NCI-H2227 (cell line): Measurements from ENCODE around the gene MPRIP.

Source experiments
- DNase-seq: peaks from one replicate; lab custom pipeline; 2025; ENCODE audit not compliant: unreplicated experiment; lab: John Stamatoyannopoulos, UW

Gene MPRIP

DNA sequence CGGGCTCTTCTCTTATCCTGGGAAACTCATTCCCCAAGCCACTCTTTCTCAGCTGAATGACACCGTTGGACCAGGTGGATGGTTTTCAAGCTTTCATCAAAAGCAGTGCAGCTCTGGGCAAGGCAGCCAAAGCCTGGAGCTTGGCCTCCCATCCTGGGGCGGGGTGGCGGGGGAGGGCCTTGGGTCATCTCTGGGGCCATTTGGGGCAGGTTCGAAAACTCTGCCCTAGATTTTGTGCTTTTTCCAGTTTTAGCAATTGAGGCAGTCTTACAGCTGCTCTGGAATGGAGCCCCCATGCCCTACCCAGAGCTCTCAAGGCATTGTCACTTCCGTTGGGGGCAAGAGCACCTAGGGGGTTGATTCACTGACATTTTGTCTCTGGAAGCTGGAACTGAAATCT, 9.1 kb downstream of the MPRIP start:
- DNase-seq: no peak

DNA sequence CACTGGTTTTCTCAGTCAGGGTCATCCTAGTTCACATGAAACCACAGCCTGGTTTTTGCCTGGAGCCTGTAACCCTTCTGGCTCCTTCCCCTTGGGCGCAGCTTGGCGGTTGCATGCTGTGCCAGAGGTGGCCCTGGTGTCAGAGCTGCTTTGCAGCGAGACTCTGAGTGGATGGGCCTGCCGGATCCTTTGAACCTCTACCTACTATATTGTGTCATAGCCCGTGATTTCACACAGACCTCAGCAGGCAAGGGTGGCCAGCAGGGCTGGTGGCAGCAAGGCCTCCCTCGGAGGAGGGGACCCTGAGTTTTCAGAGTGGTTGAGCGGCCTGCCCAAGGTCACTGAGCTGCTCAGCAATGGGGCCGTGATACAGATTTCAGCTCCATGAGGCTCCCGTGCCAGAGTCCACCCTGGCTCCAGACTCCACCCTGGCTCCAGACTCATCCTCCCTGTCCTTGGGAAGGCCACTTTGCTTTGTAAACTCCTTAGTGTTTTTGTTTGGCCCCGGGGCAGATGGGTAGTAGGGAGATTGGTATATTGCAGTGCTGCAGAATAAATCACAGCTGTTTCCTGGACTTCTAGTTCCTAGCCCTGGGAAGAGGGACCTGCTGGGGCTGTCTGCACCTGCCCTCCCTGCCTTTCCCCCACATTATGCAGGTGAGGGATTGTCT, 9.7 kb downstream of the MPRIP start:
- DNase-seq: no peak

DNA sequence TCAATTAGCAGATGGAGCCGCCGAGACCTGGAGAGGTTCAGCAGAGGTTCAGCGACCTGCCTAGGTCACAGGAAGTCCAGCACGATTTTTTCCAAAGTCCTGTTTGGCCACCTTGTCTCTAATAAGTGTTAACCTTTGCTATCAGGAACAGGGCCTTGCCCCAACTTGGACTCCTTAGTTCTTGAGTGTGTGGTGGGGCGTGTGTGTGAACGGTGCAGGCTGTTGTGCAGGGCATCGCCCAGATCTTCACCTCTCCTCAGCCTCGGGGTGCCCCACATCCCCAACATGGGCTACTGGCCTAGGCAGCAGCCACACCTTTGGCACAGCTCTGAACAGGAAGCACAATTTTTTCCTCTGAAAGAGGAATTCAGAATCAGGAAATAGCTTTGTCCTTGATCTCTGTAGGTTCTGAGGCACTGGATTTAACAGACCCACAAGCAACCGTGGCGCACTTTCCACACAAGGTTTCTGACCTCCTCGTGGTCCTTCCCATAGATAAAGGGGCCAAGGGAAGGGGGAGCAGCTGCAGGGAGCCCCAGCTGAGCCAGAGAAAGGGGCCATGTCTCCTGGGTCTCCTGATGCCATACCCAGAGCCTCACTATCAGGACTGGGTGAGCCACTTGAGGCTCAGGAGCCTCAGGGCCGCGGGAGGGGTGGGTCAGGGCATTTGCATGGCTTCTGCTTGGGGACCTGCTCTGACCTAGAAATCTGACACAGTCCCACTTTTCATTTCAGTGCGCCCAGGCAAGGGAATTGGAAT, 10.4 kb downstream of the MPRIP start:
- DNase-seq: no peak

DNA sequence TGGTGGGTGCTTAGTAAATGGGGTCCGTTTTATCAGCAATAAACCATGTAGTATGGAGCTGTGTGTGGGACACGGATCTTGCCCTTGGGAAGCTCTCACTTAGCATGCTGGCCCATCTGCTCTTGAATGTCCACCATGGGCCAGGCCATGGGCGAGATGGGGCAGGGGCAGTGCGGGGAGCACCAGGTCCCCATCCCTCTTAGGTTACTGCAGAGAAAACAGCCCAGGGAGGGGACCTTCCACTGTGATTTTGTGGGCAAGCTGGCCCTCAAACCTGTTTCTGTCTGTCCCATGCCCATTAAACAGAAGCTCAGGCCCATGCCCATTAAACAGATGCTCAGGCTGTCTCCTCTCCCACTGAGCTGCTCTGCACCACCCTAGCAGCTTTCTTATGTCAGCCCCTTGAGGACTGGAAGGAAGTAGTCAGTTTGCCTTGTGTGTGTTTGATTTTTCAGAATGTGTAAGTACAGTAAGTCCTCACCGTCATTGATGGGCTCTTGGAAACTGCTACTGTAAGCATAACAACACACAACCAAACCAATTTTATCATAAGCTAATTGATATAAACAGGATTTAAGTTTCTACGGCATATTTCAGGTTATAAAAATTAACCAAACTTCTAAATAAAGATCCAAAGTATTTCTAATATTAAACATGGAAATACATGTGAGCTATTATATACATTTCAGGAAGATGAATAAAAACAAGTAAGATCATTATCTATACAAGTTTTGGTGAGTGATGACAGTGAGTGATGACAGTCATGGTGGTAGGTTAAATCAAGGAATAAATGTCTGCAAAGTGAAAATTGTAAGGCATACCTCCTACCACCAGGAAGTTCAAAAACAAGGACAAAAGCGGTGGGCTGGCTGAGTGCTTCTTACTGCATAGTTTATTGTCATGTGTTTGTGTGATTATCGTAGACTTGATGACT, 11.5 kb downstream of the MPRIP start:
- no peak for DNase-seq

DNA sequence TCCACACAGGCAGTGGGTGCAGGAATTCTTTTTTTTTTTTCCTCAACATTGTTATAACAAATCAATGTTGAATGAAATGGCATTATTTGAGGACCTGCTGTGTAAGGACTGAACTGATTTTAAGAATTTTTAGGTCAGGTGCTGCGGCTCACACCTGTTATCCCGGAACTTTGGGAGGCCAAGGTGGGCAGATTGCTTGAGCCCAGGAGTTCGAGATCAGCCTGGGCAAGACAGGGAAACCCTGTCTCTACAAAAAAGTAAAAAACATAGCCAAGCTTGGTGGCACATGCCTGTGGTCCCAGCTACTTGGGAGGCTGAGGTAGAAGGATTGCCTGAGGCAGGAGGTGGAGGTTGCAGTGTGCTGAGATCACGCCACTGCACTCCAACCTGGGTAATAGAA, 12.4 kb downstream of the MPRIP start:
- DNase-seq: no peak

DNA sequence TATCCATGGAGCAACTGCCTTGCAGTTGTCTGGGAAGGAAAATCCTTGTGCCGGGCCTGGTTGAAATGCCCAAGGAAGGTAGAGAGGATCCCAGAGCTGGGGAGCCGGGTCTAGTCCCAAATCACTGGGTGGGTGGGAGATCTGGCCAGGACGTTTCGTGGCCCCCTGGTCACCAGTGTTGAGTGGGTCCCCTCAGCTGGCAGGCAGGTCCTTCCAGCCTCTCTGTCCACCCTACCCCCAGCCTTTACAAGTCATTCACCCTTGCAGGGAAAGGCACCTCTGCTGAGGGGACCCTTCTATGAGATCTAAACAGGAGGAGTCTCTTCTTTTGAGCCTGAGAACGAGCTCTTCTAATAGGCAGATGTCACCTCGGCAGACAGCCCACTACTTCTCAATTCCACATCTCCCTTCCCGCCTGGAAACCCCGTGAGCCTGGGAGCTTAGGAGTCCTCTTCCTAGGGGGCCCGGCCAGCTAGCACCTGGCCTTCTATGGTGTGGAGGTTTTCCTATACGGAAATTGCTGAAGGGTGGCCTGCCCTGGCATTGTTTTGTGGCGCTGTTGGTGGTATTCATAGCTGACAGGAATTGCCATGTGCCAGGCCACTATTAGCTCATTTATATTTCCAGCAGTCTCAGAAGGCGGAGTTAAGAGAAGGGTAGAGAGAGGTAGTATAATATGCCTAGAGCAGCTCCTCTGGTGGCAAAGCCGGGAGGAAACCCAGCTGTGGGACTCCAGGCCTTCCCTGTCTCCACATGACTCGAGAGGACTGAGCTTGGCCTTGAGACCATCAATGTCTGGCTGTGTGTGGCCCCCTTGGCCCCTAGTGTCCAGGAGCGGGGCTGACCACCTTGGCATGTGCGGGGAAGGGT, 13.3 kb downstream of the MPRIP start:
- DNase-seq: no peak

DNA sequence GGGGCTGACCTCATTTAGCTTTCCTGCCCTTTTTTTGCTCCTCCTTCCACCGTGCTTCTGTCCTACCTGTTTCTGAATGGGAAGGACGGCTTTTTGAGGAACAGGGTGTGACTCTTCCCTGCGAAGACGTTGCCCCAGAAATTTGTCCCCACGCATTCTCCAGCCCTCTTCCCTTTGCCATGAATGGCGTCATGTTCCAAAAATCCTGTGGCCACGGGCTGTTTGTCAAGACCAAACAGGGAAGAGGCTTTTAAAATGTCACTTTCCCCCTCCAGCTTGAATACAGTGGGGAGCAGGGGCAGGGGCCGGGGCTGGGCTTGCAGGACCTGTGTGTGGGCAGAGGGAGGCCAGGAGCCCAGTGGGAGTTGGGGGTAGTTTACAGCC, 13.9 kb downstream of the MPRIP start:
- DNase-seq: no peak

DNA sequence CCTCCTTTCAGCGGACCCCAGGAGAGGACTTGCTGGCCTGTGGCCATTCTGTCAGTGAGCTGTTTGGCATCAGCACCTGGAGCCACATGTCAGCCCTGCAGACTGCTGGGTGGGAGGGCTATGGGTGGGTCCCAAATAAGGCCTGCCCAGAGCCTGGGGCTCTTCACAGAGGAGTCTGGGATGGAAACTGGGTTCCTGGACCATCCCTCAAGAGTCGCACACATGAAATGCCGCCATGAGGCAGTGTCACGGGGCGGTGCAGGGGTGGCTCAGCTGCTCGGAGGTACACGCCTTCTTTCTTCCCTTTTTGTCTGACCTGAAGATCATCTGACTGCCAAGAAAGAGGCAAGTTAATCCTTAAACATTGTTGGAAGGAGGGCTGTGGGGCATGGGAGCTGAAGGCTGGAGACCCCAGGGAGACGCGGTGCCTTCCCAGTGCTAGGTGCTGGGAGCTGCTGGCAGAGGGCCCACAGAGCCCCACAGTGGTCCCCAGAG, 14.8 kb downstream of the MPRIP start:
- DNase-seq: no peak

DNA sequence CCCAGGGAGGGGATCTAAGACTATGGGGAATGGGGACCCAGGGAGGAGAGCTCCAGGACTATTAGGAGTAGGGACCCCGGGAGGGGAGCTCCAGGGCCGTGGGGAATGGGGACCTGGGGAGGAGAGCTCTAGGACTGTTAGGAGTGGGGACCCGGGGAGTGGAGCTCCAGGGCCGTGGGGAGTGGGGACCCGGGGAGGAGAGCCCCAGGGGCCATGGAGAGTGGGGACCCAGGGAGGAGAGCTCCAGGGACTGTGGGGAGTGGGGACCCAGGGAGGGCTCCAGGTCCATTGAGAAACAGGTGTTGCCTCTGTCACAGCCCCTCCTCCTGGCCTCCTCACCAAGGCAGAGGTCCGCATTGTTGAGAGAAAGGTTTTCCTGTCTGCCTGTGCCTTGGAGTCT, 16.0 kb downstream of the MPRIP start:
- no peak for DNase-seq

DNA sequence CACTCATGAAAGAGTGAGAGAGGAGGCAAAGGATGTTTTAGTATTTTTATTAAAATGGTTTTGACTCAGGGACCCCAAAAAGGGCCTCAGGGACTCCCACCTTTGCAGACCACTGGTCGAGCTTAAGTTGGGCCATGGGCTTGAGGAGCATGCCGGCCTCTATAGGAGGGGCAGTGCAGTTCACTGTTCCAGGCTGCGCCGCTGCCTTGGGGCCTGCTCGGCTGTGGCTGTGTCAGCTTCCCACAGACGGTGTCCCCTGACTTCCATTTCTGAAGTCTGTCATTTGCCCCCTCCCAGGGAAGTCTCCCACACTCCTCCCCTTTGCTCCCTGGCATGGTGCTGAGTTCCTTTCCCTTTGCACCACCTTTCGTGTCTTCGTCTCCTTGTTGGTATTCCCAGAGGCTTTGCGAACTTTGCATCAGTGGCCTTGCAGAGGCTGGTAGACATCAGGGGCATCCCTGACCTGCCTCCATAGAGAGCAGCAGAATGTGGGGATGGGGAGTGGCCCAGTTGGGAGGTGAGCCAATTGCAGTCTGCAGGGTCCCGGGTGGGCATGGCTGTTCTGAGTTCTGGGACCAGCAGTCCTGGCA, 17.1 kb downstream of the MPRIP start:
- no peak for DNase-seq

DNA sequence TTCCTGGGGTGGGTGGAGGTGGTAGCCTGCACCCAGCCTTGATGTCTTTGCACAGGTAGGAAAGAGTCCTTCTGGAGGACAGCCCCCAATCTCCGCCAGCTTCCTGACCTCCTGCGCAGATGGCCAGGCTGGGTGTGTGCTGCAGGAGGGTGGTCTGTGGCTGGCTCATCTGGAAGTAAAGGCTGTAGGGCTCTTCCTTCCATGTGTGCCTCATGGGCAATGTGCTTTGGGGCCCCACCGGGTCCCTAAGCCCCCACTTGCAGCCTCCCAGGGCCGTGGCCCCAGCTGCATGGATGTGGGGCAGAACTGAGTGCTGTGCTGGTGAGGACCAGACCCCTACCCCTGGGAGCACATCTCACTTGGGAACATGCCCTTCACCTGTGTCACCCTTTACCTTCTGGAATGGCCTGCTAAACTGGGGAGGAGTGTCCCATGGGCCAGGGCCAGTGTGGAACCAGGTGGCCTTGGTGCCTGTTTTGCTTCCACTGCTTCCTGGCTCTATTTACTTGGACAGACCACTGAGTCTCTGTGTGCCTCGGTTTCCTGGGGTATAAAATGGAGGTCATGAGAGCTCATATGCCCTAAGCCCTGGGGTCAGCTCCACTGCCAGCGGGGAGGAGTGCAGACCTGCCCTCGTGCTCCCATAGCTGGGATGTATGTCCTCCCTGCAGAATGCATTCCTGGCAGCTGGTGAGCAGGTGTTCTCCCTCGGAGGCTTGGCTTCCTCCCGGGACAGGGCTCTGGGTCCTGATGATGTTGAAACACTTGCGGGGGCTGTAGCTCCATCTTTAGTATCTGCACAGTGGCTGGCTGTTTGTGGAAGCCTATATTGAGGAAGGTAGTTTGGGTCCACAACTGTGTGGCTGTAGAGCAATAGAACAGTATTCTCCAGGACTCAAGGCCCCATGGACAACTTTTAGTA, 18.0 kb downstream of the MPRIP start:
- DNase-seq: no peak

DNA sequence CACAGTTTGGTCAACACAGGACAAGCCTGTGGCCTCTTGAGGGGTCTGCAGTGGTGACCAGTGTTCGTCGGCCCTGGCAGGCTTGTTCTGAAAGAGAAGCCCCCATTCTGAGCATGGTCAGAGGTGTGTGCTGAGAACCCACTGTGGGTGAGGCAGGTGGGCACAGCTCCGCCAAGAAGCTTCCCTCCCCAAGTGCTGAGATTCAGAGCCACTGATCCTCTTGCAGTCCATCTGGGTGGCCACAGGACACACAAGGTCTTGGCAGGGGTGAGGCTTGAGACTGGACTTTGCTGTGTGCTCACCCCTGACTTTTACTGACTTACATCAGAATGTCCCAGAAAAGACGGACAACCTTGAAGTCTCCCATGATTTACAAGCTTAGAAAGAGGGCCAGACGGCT, 18.7 kb downstream of the MPRIP start:
- no peak for DNase-seq

DNA sequence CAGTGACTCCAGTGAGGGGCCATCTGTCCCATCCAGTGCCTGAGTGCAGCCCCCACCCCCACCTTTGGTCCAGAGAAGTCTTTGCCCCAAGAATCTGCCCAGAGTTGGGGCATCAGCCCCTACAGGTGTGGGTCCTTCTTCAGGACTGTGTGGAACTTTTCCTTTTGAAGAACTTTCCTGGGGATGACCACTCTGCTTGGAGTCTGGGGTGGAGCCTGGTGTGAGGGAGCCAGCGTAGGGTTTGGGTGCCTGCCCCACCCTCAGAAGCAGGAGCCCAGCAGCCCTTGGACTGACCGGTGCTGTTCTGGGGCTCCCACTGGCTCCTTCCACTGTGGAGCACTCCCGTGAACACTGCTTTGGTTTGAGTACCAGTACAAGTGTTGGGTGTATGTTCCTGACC, 19.3 kb downstream of the MPRIP start:
- DNase-seq: no peak

DNA sequence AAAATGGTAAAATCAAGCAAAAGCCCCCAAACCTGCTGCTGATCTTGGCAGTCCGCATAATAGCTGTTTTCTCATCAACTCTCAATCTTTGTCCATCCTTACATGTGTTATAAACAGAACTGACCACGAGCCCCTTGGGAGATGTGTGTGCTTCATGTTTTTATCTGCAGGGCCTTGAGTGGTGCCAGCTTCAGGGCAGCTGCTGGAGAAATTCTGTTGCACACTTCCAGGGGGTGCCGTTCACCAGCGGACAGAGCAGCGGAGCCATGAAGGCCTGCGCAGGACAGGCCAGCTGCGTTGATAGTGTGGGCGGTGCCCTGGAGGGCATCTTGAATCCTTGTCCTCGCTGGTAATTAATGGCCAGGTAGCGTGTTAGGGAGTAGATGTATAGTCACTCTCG, 20.1 kb downstream of the MPRIP start:
- DNase-seq: no peak

DNA sequence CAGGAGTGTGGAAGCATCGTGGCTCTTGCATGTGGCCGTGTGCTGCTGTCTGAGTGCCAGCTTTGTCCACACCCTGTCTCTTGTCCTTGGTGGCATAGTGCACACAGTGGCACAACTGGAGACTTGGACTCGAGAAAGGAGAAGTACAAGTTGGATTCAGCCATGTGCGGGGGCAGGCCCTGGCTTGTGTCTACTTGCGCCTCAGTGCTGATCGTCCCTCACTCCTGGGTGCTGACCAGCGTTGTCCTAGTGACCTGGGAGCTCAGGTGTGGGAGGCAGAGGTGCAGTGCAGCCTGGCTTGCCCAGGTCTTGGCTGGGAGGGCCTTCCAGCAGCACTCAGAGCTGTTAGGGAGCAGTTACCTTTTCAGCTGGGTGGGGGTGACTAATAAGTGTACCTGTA, 20.6 kb downstream of the MPRIP start:
- no peak for DNase-seq

DNA sequence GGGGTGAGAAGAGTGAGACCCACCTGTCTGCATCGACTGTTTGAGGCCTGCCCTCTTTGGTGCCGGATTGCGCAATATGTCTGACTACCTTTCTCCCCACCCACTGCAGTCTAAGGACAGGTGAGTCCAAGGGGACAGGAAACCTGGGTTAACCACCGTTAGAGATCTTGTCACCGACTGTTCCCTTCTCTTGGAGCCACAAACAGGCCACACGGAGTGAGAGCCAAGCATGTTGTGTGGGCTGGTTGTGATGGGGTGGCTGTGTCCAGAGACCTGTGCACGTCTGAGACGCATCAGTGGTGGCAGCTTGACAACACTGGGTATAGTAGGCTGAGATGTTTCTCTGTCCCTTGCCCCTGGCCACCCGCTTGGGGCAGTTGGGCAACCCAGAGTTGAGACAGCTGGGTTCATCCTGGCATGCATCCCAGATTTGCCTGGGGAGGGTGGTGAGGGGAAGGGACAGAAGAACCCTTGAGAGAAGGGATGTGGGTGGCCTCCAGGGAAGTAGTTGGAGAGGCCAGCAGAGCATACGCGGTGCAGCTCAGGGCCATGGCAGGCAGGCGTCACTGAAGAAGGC, 21.4 kb downstream of the MPRIP start:
- no peak for DNase-seq

DNA sequence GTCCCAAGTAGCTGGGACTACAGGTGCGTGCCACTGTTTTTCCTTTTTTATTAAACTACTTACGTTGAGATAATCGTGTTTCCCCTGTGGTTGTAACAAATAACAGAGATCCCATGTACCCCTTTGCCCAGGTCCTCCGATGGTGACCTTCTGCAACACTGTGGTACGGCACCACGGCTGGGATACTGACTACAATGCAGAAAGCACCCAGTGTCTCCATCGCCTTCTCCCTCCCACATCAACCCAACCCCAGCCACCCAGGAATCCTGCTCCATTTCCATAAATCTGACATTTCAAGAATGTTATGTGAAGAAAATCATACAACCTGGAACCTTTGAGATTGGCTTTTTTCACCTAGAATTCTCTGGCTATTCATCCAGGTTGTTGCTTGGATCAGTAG, 22.1 kb downstream of the MPRIP start:
- no peak for DNase-seq

DNA sequence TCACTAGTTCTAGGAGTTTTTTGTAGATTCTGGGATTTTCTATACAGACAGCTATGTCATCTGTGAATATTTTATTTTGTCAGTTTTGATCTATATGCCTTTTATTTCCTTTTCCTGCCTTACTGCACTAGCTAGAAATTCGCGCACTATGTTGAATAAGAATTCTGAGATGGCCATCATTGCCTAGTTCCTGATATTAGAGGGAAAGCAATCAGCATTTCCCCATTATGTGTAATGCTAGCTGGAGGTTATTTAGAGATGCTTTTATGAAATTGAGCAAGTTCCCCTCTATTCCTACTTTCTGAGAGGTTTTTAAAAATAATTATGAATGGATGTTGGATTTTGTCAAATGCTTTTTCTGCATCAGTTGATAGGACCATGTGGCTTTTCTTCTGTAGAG, 23.8 kb downstream of the MPRIP start:
- DNase-seq: no peak

DNA sequence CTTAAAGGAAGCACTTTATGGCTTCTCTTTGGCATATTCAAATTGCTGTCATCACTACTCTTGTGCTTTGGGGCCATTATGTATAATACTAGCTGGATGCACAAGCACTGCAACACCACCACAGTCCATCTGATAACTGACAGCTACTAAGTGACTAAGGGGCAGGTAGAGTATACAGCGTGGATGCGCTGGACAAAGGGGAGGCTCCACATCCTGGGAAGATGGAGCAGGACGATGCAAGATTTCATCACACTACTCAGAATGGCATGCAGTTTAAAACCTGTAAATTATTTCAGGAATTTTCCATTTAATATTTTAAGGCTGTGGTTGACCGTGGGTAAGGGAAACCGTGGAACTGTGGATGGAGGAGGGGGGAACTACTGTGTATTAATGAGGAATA, 25.0 kb downstream of the MPRIP start:
- no peak for DNase-seq
